Cerebellar cortex (tissue), 1 donor: ENCODE data around the gene PANX3.
A peak's percentile ranks its signal among the peaks of the same experiment; 100 is the strongest.

ENCODE experiments used
- DNase-seq: peaks from one replicate; pipeline ENCODE4 v3.0.0-alpha.2; 2015; ENCODE audit warnings: low spot score

Gene PANX3

DNA sequence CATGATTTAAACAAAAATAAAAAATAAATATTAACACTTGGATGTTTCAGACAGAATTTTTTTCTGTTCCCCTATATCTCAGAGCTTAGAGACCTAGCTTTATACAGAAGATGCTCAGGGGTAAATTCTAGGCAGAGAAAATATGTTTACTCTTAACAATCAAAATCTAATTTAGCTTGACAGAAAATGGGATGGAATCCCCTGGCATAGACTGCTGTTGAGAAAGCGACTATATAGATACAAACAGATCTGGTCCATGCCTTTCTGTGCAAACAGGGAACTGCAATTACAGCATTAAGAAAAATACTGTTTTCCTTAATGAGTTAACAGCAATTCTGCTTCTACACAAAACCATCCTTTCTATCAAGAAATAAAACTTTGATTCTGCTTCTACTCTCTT, 47.8 kb downstream of the PANX3 start:
- no peak for DNase-seq

DNA sequence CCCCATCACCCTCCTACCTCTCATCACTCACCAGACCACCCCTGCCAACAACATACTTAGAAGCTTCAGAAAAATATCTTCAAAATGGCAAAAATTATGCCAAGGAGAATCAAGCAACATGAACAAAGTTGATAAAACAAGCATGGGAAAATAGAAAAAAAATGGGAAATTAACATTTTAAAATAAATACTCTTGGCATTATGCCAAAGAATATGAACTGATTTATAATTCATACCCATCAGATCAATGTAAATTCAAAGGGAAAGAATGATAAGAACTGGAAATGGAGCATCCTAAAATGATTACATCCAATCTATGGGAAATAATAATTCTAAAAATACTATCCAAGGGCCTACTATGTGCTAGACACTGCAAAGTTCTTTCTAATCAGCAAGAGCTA, 50.3 kb downstream of the PANX3 start:
- DNase-seq = no peak

DNA sequence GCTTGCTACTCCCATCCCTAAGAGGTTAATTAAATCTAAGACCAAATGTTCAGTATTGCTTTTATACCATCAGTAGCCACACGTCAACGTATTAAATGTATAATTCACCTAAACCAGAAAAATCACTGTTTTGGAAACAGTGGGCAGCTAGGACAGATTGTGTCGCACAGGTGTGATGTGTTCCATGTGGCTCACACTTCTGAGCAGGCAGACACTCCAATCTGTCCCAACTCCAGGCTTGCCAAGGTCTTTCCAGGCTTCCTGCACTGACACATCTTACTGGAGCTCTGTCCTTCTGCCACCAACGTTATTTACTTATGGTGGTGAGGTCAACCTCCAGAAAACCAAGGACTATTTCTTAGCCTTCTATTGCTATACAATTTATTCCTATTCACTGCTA, 50.9 kb downstream of the PANX3 start:
- DNase-seq = peak; percentile 73

DNA sequence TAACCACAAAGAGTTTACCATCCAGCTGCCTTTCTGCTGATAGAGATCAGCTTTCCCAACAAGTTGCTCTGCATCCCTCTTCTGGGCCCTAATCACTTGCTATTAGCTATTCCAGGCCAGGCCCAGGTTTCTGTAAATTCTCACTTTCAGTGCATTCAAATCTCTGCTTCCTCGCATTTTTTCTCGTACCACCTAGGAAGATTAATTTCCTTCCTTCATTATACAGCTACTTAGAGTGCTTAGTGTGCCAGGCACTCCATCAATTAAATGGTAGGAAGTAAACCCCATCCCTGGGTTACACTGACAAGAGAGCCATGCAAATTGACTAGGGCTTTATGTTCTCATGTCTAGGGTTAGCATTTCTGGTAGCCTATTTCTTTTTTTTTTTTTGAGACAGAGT, 52.6 kb downstream of the PANX3 start:
- DNase-seq = no peak

DNA sequence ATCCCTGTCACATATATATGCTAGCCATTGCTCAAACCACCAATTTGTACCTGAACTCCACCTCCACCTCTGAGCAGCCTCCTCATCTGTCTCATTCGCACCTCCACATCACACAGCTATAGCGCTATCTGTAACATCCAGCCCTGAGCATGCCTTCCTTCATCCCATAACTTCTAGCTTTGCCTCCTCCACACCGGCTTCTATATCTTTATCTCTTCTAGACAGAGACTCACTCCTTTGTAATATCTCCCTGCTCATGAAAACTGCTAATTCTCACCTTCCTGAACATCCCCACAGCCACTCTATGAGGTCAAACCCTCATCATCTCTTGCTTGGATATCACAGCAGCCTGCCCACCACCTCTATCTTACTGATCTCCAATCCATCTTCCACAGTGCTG, 56.4 kb downstream of the PANX3 start:
- no peak for DNase-seq

DNA sequence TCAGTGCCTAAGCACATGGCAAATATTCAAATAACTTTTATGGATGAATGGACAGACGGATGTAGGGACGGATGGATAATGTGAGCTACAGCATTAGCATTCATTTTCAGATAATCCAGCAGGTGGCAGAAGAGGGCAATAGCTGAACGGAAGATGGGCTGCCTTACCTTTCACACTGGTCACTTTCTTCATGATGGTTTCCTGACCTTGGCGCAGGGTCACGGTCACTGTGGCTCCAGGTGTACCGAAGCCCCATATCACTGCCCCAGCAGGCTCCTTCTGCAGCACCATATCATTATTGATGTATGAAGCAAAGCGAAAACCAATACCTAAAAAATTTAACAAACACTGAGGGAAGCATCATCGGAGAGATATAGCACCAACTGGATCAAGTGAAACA, 58.0 kb downstream of the PANX3 start:
- peak; percentile 64 for DNase-seq
